Liver (tissue), 9 donors: ENCODE results near the gene UBE2A. TPM values are rescaled to one million over a fixed set of nuclear protein-coding genes. Genes with fewer than 3 reads are reported as not detected.

Experiments
- DNase-seq: peaks from one replicate; pipeline ENCODE4 v3.0.0-alpha.2; 2017; ENCODE audit warnings: low spot score
- H3K27ac ChIP-seq, 2 donors: one replicate each; pipeline ENCODE4 v1.7.0; 2013; ENCODE audit warnings: inconsistent platforms in 2 of 2, low read length in 2 of 2, control low read depth in 1 of 2, low read depth in 1 of 2, mild to moderate bottlenecking in 1 of 2
- H3K27me3 ChIP-seq, 4 donors: one replicate each; pipeline versions ENCODE4 v1.6.1 to v1.7.0; 2013; ENCODE audit warnings: low read length in 3 of 4, inconsistent platforms in 1 of 4, mild to moderate bottlenecking in 1 of 4, moderate library complexity in 1 of 4; ENCODE audit not compliant: control insufficient read depth in 4 of 4, insufficient read depth in 4 of 4
- H3K36me3 ChIP-seq, 4 donors: one replicate each; pipeline versions ENCODE4 v1.6.1 to v1.7.0; 2013; ENCODE audit warnings: low read length in 3 of 4, mild to moderate bottlenecking in 3 of 4, low read depth in 1 of 4, moderate library complexity in 1 of 4; ENCODE audit not compliant: control insufficient read depth in 4 of 4, insufficient read depth in 3 of 4
- H3K4me1 ChIP-seq, 4 donors: one replicate each; pipeline versions ENCODE4 v1.6.1 to v1.7.0; 2013; ENCODE audit warnings: low read length in 3 of 4, mild to moderate bottlenecking in 3 of 4, moderate library complexity in 1 of 4; ENCODE audit not compliant: control insufficient read depth in 4 of 4, insufficient read depth in 4 of 4
- H3K4me3 ChIP-seq, 3 donors: one replicate each; pipeline versions ENCODE4 v1.6.1 to v1.7.0; 2013; ENCODE audit warnings: low read length in 3 of 3, control low read depth in 1 of 3, low read depth in 1 of 3, mild to moderate bottlenecking in 1 of 3
- H3K9ac ChIP-seq, 2 donors: one replicate each; pipeline ENCODE4 v1.7.0; 2013; ENCODE audit warnings: low read length in 2 of 2, mild to moderate bottlenecking in 2 of 2, moderate library complexity in 2 of 2, control low read depth in 1 of 2, low read depth in 1 of 2
- H3K9me3 ChIP-seq, 4 donors: one replicate each; pipeline versions ENCODE4 v1.6.1 to v1.7.0; 2013; ENCODE audit warnings: low read length in 3 of 4; ENCODE audit not compliant: control insufficient read depth in 4 of 4
- CTCF ChIP-seq: fragments of 150-350 bp; IDR thresholded peaks from 2 replicates; pipeline ENCODE4 v1.5.1; 2017; ENCODE audit warnings: improper control_type of control experiment, low read depth, low read length; ENCODE audit not compliant: missing input control
- EGR1 ChIP-seq, 2 donors: IDR thresholded peaks; 2 replicates each; pipeline ENCODE4 v1.6.1; 2016 to 2018; ENCODE audit warnings: antibody characterized with exemption in 2 of 2, low read depth in 2 of 2
- FOXA1 ChIP-seq: IDR thresholded peaks from 2 replicates; pipeline ENCODE4 v1.6.1; 2016; ENCODE audit warnings: antibody characterized with exemption
- FOXA2 ChIP-seq: IDR thresholded peaks from 2 replicates; pipeline ENCODE4 v1.6.1; 2016; ENCODE audit warnings: antibody characterized with exemption
- GABPA ChIP-seq, 2 donors: IDR thresholded peaks in 1 of 2; conservative IDR thresholded peaks in 1 of 2; 2 replicates each; pipeline ENCODE4 v1.6.1; 2016; ENCODE audit warnings: antibody characterized with exemption in 2 of 2, mild to moderate bottlenecking in 1 of 2, moderate library complexity in 1 of 2
- HNF4A ChIP-seq, 2 donors: conservative IDR thresholded peaks; 2 replicates each; pipeline ENCODE4 v1.6.1; 2016; ENCODE audit warnings: antibody characterized with exemption in 2 of 2, mild to moderate bottlenecking in 2 of 2
- HNF4G ChIP-seq: IDR thresholded peaks from 2 replicates; pipeline ENCODE4 v1.6.1; 2016; ENCODE audit warnings: antibody characterized with exemption
- JUND ChIP-seq, 2 donors: IDR thresholded peaks; 2 replicates each; pipeline ENCODE4 v1.6.1; 2016; ENCODE audit warnings: antibody characterized with exemption in 2 of 2
- MAX ChIP-seq: IDR thresholded peaks from 2 replicates; pipeline ENCODE4 v1.6.1; 2016; ENCODE audit warnings: antibody characterized with exemption
- NR2F2 ChIP-seq: IDR thresholded peaks from 2 replicates; pipeline ENCODE4 v1.6.1; 2016; ENCODE audit warnings: antibody characterized with exemption
- RAD21 ChIP-seq, 2 donors: IDR thresholded peaks; 2 replicates each; pipeline ENCODE4 v1.6.1; 2016; ENCODE audit warnings: antibody characterized with exemption in 2 of 2, mild to moderate bottlenecking in 2 of 2
- RXRA ChIP-seq, 2 donors: IDR thresholded peaks; 2 replicates each; pipeline ENCODE4 v1.6.1; 2017 to 2018; ENCODE audit warnings: antibody characterized with exemption in 2 of 2, mild to moderate bottlenecking in 1 of 2
- SP1 ChIP-seq: IDR thresholded peaks from 2 replicates; pipeline ENCODE4 v1.6.1; 2018; ENCODE audit warnings: antibody characterized with exemption, mild to moderate bottlenecking
- TAF1 ChIP-seq: conservative IDR thresholded peaks from 2 replicates; pipeline ENCODE4 v1.6.1; 2016; ENCODE audit warnings: antibody characterized with exemption, mild to moderate bottlenecking
- YY1 ChIP-seq: IDR thresholded peaks from 2 replicates; pipeline ENCODE4 v1.6.1; 2016; ENCODE audit warnings: antibody characterized with exemption, mild to moderate bottlenecking
- ZBTB33 ChIP-seq: IDR thresholded peaks from 2 replicates; pipeline ENCODE4 v1.6.1; 2016; ENCODE audit warnings: antibody characterized with exemption
- WGBS: extraction: QIAGEN DNeasy Blood & Tissue Kit; methylation state at CpG from one replicate; pipeline ENCODE4 v1.1.7; 2013; 5-methylcytosine and 5-hydroxymethylcytosine counted together
- polyA plus RNA-seq, 2 donors: library from polyadenylated mRNA; stranded (reverse) in 1 of 2; unstranded in 1 of 2; fragments of 200-250 nt in 1 of 2; fragments of >200 nt in 1 of 2; fragmentation: Nextera tagmentation in 1 of 2; extraction: Ambion mirVana in 1 of 2; gene quantifications; one replicate each; pipeline versions ENCODE4 v1.2.1 to v1.2.3, GENCODE V29; 2013 to 2015
- total RNA-seq, 2 donors: library from RNA; depleted of rRNA; stranded (reverse); fragments of >200 nt; gene quantifications; one replicate each; pipeline ENCODE4 v1.2.3, GENCODE V29; 2014
- TF ChIP-seq, protein P1 (sequence below): IDR thresholded peaks from 2 replicates; pipeline ENCODE4 v1.6.1; 2016; ENCODE audit warnings: antibody characterized with exemption
- TF ChIP-seq, protein P2 (sequence below): IDR thresholded peaks from 2 replicates; pipeline ENCODE4 v1.6.1; 2016; ENCODE audit warnings: antibody characterized with exemption, mild to moderate bottlenecking
- donor health status: healthy.
- donor health status: healthy.
- donor health status: healthy.
- donor health status: healthy.
- donor health status: healthy.

Gene UBE2A
- total and polyA plus RNA-seq, 4 donors, result 12.0 to 21.6 (median 17.4) TPM

DNA sequence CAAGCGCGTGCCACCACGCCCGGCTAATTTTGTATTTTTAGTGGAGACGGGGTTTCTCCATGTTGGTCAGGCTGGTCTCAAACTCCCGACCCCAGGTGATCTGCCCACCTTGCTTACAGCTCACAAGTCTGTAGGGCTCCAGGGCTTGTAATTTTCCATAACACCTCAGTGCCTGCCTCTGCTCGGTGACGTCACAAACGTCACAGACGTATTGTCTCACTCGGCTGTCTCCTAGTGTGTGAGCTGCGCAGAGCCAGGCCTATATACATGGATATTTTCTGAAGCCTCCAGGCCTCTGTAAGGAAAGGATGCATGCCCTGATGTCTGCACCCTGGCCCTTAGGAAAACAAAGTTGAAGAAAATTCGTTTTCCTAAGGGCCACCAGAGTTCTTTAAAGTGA lies 40.4 kb downstream of the UBE2A start:
- Histone ChIP-seq H3K9me3 (no peaks in the 10 kb centered on the region), H3K27me3 (no peaks in the 10 kb centered on the region), H3K4me3 (no peak overlapping the region), H3K4me1 (peaks cover 0 to 2% (median 0%) of the 10 kb centered on the region in 4 donors), H3K27ac (no peak overlapping the region), H3K9ac (no peak overlapping the region), H3K36me3 (no peaks in the 10 kb centered on the region)
- no peak for TF ChIP-seq RAD21 (IDR thresholded peaks at IDR 0.05)
- TF ChIP-seq ZBTB33, result no peak
- TF ChIP-seq TAF1, result no peak
- TF ChIP-seq CTCF, result no peak
- TF ChIP-seq HNF4A (conservative IDR thresholded peaks at IDR 0.05), result no peak
- no peak for TF ChIP-seq NR2F2
- TF ChIP-seq RXRA (IDR thresholded peaks at IDR 0.05), result no peak
- no peak for TF ChIP-seq JUND (IDR thresholded peaks at IDR 0.05)
- TF ChIP-seq EGR1 (IDR thresholded peaks at IDR 0.05; ENCODE audit: low read depth in 2 of 2), result no peak
- TF ChIP-seq, protein P1, sequence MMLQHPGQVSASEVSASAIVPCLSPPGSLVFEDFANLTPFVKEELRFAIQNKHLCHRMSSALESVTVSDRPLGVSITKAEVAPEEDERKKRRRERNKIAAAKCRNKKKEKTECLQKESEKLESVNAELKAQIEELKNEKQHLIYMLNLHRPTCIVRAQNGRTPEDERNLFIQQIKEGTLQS, result no peak
- TF ChIP-seq FOXA1, result no peak
- no peak for TF ChIP-seq HNF4G
- TF ChIP-seq, protein P2, sequence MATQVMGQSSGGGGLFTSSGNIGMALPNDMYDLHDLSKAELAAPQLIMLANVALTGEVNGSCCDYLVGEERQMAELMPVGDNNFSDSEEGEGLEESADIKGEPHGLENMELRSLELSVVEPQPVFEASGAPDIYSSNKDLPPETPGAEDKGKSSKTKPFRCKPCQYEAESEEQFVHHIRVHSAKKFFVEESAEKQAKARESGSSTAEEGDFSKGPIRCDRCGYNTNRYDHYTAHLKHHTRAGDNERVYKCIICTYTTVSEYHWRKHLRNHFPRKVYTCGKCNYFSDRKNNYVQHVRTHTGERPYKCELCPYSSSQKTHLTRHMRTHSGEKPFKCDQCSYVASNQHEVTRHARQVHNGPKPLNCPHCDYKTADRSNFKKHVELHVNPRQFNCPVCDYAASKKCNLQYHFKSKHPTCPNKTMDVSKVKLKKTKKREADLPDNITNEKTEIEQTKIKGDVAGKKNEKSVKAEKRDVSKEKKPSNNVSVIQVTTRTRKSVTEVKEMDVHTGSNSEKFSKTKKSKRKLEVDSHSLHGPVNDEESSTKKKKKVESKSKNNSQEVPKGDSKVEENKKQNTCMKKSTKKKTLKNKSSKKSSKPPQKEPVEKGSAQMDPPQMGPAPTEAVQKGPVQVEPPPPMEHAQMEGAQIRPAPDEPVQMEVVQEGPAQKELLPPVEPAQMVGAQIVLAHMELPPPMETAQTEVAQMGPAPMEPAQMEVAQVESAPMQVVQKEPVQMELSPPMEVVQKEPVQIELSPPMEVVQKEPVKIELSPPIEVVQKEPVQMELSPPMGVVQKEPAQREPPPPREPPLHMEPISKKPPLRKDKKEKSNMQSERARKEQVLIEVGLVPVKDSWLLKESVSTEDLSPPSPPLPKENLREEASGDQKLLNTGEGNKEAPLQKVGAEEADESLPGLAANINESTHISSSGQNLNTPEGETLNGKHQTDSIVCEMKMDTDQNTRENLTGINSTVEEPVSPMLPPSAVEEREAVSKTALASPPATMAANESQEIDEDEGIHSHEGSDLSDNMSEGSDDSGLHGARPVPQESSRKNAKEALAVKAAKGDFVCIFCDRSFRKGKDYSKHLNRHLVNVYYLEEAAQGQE, result no peak
- no peak for TF ChIP-seq MAX
- TF ChIP-seq YY1, result no peak
- TF ChIP-seq SP1, result no peak
- TF ChIP-seq FOXA2, result no peak
- no peak for TF ChIP-seq GABPA (IDR thresholded peaks at IDR 0.05 in 1 of 2, conservative IDR thresholded peaks at IDR 0.05 in 1 of 2)
- 86% methylated on average over 13 of the region's 13 CpGs for WGBS
- DNase-seq, result no peak
